NCI-H2081 (cell line): ENCODE results near the gene NEDD8.
A peak's percentile ranks its signal among the peaks of the same experiment; 100 is the strongest.

Experiments
- DNase-seq, 2 experiments: peaks; one replicate each; lab custom pipeline; 2025; lab: John Stamatoyannopoulos, UW

The NEDD8 gene

DNA sequence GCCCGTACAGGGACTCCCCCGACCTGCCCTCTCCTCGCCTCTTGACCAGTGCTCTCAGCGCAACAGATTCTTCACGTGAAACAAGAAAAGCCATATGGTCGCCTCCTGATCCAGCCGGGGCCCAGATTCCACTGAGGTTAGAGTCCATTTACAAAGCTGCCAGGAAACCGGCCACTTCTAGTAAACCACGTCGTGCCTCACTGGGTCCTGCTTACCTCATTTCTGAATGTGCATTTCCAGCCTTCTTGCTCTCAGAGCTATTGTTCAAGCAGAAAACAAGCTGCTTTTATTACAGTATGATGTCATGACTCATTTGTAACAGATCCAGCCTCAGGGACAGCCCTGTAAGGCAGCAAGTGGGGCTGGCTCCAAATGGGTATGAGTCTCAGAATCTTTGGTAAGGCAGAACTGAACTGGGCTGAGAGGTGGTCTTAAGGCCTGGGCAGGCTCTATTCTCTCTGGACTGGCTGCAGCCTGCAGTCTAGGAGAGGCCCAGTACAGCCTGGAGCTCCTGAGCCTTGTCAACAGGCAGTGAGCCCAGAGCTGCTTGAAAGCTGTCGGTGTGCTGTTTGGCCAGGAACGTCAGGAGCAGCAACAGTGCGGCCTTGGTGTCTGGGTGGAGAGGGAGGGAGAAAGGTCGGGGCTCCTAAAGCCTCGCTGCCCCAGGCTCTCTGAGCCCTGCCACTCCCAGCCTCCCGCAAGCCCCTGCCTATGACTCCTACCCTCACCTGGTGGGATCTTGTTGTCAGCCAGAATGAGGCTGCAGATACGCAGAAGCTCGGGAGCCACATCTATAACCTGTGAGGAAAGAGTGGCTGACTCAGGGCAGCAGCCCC lies 52.0 kb downstream of the NEDD8 start:
- no peak for DNase-seq

DNA sequence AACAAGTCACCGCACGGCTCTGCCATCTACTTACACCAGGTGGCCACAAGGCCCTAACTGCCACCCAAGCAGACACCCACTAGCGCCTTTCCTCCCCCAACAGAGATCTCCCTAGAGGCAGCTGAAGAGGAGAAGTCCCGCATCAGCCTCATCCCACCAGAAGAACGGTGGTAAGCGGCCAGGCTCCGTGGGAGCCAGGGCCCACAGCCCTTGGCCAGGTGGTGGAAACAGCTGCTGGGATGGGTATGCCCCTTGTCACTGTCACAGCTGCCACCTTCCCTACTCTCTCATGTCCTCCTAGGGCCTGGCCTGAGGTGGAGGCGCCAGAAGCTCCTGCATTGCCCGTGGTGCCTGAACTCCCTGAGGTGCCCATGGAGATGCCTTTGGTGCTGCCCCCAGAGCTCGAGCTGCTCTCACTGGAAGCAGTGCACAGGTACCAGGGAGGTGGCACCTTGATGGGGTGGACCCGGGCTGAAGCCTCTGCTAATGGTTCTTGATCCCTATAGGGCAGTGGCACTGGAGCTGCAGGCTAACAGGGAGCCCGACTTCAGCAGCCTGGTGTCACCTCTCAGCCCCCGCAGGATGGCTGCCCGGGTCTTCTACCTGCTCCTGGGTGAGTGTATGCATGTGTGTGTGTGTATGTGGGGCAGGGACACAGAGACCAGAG lies 52.7 kb downstream of the NEDD8 start:
- DNase-seq: no peak

DNA sequence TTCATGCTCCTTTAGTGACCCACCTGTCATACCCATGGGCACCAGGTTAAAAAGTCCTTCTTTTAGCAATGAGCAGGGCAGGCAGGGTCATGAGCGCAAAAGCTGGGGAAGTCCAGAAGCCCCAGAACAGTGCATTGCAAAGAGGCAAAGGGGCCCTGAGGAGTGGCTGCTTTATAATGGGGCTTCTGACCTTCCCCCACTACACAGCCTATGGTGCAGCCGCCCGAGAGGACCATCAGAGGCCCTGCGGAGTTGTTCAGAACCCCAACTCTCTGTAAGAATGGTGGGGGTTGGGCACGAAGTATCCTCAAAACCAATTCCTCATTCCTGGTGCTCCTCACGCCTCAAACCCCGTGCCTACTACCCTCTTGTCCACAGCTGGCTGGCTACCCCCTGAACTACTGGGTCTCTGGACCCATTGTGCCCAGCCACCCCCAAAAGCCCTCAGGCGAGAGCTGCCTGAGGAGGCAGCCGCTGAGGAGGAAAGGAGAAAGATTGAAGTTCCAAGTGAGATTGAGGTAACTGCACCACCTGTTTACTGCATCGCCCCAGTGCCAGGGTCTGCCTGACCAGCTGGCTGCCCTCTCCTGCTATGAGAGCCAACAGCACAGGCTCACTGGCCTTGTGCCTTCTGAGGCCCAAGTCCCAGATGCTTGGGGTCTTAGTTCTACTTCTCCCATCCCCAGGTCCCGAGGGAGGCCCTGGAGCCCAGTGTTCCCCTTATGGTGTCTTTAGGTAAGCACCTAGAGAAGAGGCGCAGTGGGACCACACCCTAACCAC lies 53.6 kb downstream of the NEDD8 start:
- DNase-seq: no peak

DNA sequence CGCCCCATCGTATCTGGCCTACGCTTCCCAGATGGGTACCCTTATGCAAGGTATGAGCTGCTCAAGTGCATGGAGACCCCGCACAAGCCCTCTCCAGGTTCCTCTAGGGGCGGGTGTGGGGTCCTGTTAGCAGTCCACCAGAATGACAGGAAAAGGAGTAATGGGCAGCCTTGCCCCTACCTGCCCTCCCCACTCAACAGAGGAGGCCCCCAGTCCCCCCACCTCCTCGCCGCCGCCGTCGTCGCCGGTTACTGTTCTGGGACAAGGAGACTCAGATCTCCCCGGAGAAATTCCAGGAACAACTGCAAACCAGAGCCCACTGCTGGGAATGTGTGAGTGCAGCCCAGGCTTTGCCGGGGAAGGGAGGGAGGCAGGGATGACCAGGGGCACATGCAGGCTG lies 54.3 kb downstream of the NEDD8 start:
- no peak for DNase-seq

DNA sequence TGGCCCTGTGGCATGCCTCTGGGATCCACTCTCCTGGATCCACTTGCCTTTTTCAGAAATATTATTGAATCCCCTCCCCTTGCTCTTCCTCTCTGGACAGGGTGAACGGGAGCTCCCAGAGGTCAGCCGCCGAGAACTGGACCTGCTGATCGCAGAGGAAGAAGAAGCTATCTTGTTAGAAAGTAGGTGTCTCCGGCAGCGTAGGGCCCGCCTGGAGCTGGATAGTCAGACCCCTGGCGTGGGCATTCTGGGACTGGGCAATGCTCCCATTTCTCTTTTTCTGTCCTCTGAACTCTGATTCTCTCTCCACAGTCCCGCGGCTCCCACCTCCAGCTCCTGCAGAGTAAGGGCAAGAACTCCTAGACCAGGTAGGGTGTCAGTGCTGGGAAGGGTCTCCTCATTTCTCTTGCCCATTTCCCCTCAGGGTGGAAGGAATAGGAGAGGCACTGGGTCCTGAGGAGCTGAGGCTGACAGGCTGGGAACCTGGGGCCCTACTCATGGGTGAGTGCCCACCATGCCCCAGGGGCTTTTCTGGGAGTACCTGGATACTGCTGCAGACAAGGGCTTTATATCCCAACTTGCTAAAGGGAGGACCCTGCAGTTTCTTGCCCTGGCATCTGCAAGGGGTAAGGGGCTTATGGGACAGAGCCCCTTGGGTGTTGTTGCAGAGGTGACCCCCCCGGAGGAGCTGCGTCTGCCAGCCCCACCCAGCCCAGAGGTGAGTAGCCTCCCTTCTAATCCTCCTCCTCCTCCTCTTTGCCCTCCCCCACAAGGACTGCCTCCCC lies 54.9 kb downstream of the NEDD8 start:
- no peak for DNase-seq

DNA sequence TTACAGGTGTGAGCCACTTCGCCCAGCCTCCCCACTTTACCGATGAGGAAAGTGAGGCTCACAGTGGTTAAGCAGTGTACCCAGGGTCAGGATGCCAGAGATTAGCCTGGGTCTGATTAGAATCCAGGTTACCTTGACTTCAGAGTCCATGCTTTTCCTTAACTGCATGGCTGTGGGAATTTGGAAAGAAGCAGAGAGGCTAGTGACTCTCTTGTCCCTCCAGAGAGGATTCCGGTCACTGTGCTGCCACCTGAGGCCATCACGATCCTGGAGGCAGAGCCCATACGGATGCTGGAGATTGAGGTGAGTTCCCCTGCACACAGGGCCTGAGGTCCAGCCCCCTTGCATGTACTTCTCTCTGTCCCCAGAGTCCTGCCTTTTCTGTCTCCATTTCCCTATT lies 55.6 kb downstream of the NEDD8 start:
- no peak for DNase-seq

DNA sequence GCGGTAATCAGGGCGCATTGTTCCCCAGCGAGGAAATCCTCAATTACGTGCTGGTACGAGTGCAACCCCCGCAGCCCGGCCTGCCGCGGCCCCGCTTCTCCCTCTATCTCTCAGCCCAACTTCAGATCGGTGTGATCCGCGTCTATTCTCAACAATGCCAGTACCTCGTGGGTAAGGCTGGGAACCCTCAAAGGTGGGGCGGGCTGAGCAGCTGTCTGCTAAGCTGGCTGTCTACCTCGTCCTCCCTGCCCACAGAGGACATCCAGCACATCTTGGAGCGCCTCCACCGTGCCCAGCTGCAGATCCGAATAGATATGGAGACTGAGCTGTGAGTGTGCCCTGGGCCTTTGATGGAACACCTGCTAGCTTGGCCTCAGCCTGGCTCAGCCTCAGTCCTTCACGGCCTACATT lies 59.3 kb downstream of the NEDD8 start:
- DNase-seq: no peak

DNA sequence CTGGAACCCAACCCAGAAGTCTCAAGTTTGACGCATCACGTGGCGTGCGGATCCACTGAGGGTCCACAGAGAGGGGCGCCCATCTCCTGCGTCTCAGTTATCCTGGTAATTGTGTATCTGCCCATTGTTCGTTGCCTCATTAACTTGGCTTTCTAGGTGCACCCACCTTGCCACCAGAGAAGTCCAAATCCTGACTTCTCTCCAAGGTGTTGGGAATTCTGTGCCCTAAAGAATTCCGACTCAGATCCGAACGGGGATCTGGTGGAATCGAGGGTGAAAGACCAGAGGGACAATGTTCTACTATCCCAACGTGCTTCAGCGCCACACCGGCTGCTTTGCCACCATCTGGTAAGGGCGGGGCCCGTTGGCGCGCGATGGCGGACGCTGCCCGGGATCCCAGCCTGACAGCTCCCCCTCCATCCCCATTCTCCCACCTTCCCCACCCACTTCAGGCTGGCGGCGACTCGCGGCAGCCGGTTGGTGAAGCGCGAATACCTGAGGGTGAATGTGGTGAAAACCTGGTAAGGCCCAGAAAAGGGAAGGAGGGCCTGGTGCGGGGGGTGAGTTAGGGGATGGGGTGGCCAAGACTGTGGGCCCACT lies 59.8 kb downstream of the NEDD8 start:
- no peak for DNase-seq

DNA sequence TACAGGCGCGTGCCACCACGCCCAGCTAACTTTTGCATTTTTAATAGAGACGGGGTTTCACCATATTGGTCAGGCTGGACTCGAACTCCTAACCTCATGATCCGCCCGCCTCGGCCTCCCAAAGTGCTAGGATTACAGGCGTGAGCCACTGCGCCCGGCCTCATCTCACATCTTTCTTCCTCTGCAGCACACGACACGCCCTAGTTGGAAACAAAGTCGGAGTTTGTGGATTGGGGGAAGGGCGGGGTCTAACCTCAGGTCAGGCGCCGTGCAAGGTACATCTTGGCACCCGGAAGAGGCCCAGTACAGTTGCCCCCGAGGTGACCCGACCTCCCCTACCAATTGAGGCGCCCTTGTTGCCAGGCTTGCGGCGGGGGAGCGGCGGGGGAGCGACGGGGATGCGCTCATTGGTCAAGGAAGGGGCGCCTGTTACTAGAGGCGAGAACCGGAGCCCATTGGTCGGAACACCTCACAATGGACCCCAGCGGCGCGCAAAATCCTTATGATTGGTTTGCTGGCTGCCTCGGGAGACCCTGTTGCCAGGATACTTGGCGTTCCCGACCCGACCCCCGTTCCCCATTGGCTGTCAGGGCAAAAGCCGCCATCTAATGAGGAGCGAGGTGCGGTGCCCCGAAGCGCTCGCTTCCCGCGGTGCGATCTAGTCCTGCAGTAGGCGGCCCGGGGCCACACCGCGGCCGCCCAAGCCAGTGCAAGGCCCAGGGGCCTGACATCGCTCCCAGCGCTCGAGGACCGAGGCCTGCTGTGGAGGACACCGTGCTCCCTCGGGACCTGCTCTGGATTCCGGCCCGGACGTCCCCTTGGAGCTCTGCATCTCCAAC lies 60.5 kb downstream of the NEDD8 start, which contains the start of gene REC8:
Gene REC8 (plus strand): TSS at position 659 of the 839 bp plus-strand sequence. CDS start 473 bp downstream, outside the sequence.
- DNase-seq: peak; percentile 82 to 94

DNA sequence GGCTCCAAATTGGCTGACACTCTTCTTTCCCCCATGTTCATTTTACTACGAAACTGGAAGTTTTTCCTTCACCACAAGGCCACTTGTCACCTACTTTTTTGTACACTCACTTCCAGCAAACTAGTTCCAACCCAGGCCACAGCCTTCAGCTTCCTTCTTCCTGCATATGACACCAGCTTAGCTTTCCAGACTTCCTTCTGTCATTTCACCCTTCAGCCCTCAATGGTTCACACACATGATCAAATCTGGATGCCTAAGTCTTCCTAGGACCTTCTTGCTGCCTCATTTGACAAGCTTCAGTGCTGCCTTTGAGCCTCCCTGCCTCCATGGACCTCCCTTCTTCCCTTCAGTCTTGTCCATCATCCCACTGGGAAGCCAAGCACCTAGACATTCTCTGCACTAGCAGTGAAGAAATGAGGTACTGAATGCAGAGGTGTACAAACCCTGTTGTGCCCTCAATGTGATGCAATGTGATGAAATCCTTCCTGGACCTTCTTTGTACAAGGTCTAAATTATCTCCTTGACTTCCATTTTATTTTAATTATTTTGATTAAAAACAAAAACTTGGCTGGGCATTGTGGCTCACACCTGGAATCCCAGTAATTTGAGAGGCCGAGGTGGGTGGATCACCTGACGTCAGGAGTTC lies 64.6 kb downstream of the NEDD8 start:
- no peak for DNase-seq
